Activated CD8-positive, alpha-beta T cell treated with anti-CD3 and anti-CD28 coated beads for 36 hours (primary cell): ENCODE data around the gene FCHSD2. TPM values are rescaled to one million over a fixed set of nuclear protein-coding genes. Genes with fewer than 3 reads are reported as not detected.

Experiments used
- ATAC-seq: fragments of 200-7000 bp; cut with Tn5 transposase; one replicate; pipeline ENCODE4 v1.10.0; 2021; ENCODE audit warnings: mild to moderate bottlenecking, moderate library complexity
- CTCF ChIA-PET: fragments of 350-600 bp; sonication (Branson Sonifier 250); formaldehyde crosslinking; loops from one replicate; lab custom pipeline; 2021; ENCODE audit warnings: antibody characterized with exemption; lab: Charles Lee
- POLR2A ChIA-PET: fragments of 350-600 bp; sonication (Branson Sonifier 250); formaldehyde crosslinking; loops from one replicate; lab custom pipeline; 2021; ENCODE audit warnings: antibody characterized with exemption; lab: Charles Lee
- DNase-seq: peaks from one replicate; pipeline ENCODE4 v3.0.0-alpha.2; 2020
- H3K27ac Mint-ChIP-seq: one replicate; pipeline ENCODE4 v1.8.0; 2021; ENCODE audit warnings: mild to moderate bottlenecking, mixed read lengths
- H3K27me3 Mint-ChIP-seq: one replicate; pipeline ENCODE4 v1.8.0; 2021; ENCODE audit warnings: mixed read lengths
- H3K36me3 Mint-ChIP-seq: one replicate; pipeline ENCODE4 v1.8.0; 2021; ENCODE audit warnings: low read depth, mixed read lengths
- H3K4me1 Mint-ChIP-seq: one replicate; pipeline ENCODE4 v1.8.0; 2021; ENCODE audit warnings: low read depth, mixed read lengths
- H3K4me3 Mint-ChIP-seq: one replicate; pipeline ENCODE4 v1.8.0; 2021; ENCODE audit warnings: mild to moderate bottlenecking, moderate library complexity, mixed read lengths
- H3K9me3 Mint-ChIP-seq: one replicate; pipeline ENCODE4 v1.8.0; 2021; ENCODE audit warnings: mixed read lengths
- CTCF ChIP-seq: fragments of 200-600 bp; IDR thresholded peaks from one replicate; pipeline ENCODE4 v1.8.0; 2022; ENCODE audit warnings: antibody characterized with exemption, mild to moderate bottlenecking
- intact Hi-C: fragments of 100-400 bp; cut with micrococcal nuclease; formaldehyde crosslinking; loops from one replicate; pipeline ENCODE4 v1.10.0; 2022
- total RNA-seq, 2 experiments: library from RNA; stranded (reverse); gene quantifications; one replicate each; pipeline ENCODE4 v1.2.3, GENCODE V29; 2021

Gene FCHSD2
- total RNA-seq, 2 experiments from 2014 or later = 23.6 to 24.8 TPM

DNA sequence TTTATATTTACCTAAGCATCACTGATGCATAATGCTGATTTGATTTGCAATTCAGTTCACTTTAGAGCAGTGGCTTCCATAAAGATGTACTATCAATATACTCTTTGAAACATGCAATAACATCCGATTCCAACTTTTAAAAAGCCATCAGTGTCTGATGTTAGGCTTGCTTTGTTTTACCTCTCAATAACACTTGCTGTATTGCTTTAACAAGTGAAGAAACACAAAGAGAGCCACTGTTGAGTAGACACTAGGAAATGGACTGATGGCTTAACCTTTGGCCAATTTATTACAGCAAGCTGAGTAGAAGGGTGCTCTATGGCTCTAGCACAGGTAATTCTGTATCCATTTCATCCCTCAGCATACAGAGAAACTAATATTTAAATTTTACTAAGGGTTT lies 122.1 kb downstream of the FCHSD2 start:
- TF ChIP-seq CTCF = no peak
- intact Hi-C loops = no loop called here
- Mint-ChIP-seq H3K27me3 (no peaks in the 10 kb centered on the region), H3K36me3 (peaks cover 22% of the 10 kb centered on the region), H3K4me3 (no peak overlapping the region), H3K4me1 (no peaks in the 10 kb centered on the region), H3K9me3 (peaks cover 14% of the 10 kb centered on the region), H3K27ac (no peak overlapping the region)
- ATAC-seq = no peak
- no peak for DNase-seq
- ChIA-PET CTCF (interaction anchor here (1.4 kb wide), 1 partner anchor 158 kb away, joined by 5 read pairs; no protein-coding TSS in a partner anchor), POLR2A (no interaction called here)

GRCh38 chr11:73019449-73019848 lies 122.7 kb downstream of the FCHSD2 start:
- DNase-seq = no peak
- Mint-ChIP-seq H3K36me3 (peaks cover 18% of the 10 kb centered on the region), H3K4me1 (no peaks in the 10 kb centered on the region), H3K9me3 (peaks cover 8% of the 10 kb centered on the region), H3K27me3 (no peaks in the 10 kb centered on the region), H3K4me3 (no peak overlapping the region), H3K27ac (no peak overlapping the region)
- TF ChIP-seq CTCF = no peak
- POLR2A ChIA-PET = no interaction called here
- ATAC-seq = no peak
- CTCF ChIA-PET = interaction anchor here (0.7 to 1.4 kb wide), 2 partner anchors 120 to 159 kb away, joined by 3 to 5 read pairs; no protein-coding TSS in a partner anchor
- intact Hi-C loops = no loop called here

GRCh38 chr11:73018856-73019255 lies 123.3 kb downstream of the FCHSD2 start:
- Mint-ChIP-seq H3K4me1 (no peaks in the 10 kb centered on the region), H3K9me3 (peaks cover 3% of the 10 kb centered on the region), H3K36me3 (peaks cover 12% of the 10 kb centered on the region), H3K27me3 (no peaks in the 10 kb centered on the region), H3K27ac (no peak overlapping the region), H3K4me3 (no peak overlapping the region)
- TF ChIP-seq CTCF = no peak
- ChIA-PET CTCF (interaction anchor here (0.7 to 1.4 kb wide), 2 partner anchors 119 to 159 kb away, joined by 3 to 5 read pairs; no protein-coding TSS in a partner anchor), POLR2A (no interaction called here)
- no peak for ATAC-seq
- no peak for DNase-seq
- intact Hi-C loops = no loop called here

DNA sequence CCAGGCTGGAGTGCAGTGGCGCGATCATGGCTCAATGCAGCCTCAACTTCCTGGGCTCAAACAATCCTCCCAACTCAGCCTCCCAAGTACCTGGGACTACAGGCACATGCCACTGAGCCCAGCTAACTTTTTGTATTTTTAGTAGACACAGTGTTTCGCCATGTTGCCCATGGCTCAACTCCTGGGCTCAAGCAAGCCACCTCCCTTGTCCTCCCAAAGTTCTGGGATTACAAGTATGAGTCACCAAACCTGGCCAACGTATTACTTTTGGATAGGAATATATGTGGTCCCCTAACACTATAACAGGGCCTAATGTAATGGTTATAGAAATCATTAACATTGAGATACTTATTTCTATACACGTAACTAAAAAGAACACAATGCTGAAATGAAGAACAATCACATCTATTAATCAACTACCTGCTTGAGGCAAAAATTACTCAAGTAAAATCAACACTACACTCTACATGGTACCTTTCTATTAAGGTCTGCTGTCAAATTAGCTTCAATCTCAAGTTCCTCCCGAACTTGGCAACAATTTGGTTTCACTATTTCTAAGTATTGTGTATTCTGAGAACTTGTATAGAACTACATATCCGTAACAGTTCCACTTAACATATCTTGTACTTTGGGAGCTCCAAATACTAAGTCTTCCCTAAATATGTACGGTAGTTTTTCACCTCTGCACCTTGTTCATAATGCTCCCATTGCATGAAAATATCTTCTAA lies 124.9 kb downstream of the FCHSD2 start:
- H3K9me3 Mint-ChIP-seq = no peaks in the 10 kb centered on the region
- no peak for ATAC-seq
- CTCF ChIA-PET = no interaction called here
- POLR2A ChIA-PET = no interaction called here
- H3K27me3 Mint-ChIP-seq = no peaks in the 10 kb centered on the region
- H3K36me3 Mint-ChIP-seq = peaks cover 6% of the 10 kb centered on the region
- DNase-seq = no peak
- no peaks in the 10 kb centered on the region for H3K4me1 Mint-ChIP-seq
- no peak overlapping the region for H3K27ac Mint-ChIP-seq
- H3K4me3 Mint-ChIP-seq = no peak overlapping the region
- intact Hi-C loops = no loop called here
- no peak for TF ChIP-seq CTCF

DNA sequence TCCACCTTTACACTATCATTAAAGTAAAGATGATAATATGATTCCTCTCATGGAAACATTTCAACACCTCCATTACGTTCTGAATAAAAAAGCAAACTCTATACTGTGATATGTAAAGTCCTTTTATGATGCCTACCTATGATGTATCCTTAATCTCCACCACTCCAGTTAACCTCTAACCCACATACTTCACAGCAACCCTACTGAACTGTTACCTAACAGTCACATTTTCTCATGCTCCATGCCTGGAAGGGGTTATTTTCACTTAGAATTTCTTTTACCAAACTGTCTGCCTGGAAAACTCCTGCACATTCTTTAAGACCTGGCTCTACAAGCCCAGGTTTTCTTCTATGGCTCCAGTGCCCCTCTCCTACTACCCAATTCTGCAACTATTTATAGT lies 129.1 kb downstream of the FCHSD2 start:
- ChIA-PET POLR2A (no interaction called here), CTCF (interaction anchor here (1.0 to 1.1 kb wide), 3 partner anchors 8 to 103 kb away, joined by 3 read pairs; no protein-coding TSS in a partner anchor)
- intact Hi-C loops = no loop called here
- DNase-seq (no peak), ATAC-seq (no peak)
- TF ChIP-seq CTCF = no peak
- Mint-ChIP-seq H3K4me3 (no peak overlapping the region), H3K27ac (no peak overlapping the region), H3K36me3 (peaks cover 34% of the 10 kb centered on the region), H3K9me3 (peaks cover 16% of the 10 kb centered on the region), H3K27me3 (no peaks in the 10 kb centered on the region), H3K4me1 (no peaks in the 10 kb centered on the region)
